ENCODE data around the gene PPA2.

DNA sequence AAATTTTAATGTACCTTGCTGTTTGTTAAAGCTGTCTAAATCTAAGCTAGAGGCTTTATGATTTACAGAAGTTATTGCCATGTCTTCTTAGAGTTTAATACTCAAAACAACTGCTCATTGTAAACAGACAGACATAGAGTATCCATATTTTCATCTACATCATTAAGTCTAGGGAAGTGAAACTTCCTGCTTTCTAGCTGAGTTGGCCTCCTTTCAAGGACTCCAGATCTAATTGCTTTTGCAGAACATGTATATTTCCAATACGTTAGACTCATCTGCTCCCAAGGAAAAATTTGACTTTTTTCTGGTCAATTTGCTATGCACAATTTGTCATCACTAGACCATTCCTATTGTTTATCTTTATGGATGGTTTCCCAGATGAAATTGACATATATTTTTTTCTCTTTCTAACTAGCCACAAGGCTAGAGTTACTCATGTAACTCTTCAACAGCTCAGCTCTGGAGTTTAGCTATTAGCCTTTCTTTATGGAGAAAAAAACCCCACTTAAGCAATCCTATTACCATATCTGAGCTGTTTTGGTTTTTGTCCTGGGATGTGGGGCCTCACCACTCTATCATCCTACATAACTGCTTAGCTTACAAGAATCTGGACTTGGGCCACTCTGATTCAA, 122.9 kb downstream of the PPA2 start:
- TF ChIP-seq, protein P1, sequence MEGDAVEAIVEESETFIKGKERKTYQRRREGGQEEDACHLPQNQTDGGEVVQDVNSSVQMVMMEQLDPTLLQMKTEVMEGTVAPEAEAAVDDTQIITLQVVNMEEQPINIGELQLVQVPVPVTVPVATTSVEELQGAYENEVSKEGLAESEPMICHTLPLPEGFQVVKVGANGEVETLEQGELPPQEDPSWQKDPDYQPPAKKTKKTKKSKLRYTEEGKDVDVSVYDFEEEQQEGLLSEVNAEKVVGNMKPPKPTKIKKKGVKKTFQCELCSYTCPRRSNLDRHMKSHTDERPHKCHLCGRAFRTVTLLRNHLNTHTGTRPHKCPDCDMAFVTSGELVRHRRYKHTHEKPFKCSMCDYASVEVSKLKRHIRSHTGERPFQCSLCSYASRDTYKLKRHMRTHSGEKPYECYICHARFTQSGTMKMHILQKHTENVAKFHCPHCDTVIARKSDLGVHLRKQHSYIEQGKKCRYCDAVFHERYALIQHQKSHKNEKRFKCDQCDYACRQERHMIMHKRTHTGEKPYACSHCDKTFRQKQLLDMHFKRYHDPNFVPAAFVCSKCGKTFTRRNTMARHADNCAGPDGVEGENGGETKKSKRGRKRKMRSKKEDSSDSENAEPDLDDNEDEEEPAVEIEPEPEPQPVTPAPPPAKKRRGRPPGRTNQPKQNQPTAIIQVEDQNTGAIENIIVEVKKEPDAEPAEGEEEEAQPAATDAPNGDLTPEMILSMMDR (conservative IDR thresholded peaks at IDR 0.05; ENCODE audit: low read depth, low read length) = no peak
- no peak for TF ChIP-seq EZH2phosphoT487 (IDR thresholded peaks at IDR 0.05; ENCODE audit: borderline replicate concordance, low read length)
- TF ChIP-seq EZH2 (IDR thresholded peaks at IDR 0.05; ENCODE audit: low read length, unreplicated experiment) = no peak
